Left lung (tissue), 10 donors: Measurements from ENCODE around the gene EMILIN2. TPM values are rescaled to one million over a fixed set of nuclear protein-coding genes. Genes with fewer than 3 reads are reported as not detected.
A peak's percentile ranks its signal among the peaks of the same experiment; 100 is the strongest.

Experiments
- ATAC-seq: fragments of 200-7000 bp; cut with Tn5 transposase; one replicate; pipeline ENCODE4 v1.9.1; 2020; ENCODE audit warnings: moderate library complexity
- DNase-seq, 4 donors: peaks; one replicate each; pipeline ENCODE4 v3.0.0-alpha.2; 2013 to 2020
- H3K27ac ChIP-seq, 2 donors: fragments of 200-600 bp; sonication (generic) in 1 of 2; one replicate each; pipeline versions ENCODE4 v1.5.0 to v1.8.0; 2020 to 2021
- H3K27me3 ChIP-seq, 2 donors: fragments of 200-600 bp; sonication (generic) in 1 of 2; one replicate each; pipeline versions ENCODE4 v1.5.0 to v1.8.0; 2020 to 2021
- H3K36me3 ChIP-seq, 2 donors: fragments of 200-600 bp; sonication (generic) in 1 of 2; one replicate each; pipeline versions ENCODE4 v1.5.0 to v1.8.0; 2020 to 2021
- H3K4me1 ChIP-seq, 2 donors: fragments of 200-600 bp; one replicate each; pipeline ENCODE4 v1.8.0; 2021
- H3K4me3 ChIP-seq, 2 donors: fragments of 200-600 bp; sonication (generic) in 1 of 2; one replicate each; pipeline versions ENCODE4 v1.5.0 to v1.8.0; 2020 to 2021; ENCODE audit warnings: mild to moderate bottlenecking in 1 of 2
- H3K9me3 ChIP-seq, 2 donors: fragments of 200-600 bp; sonication (generic) in 1 of 2; one replicate each; pipeline versions ENCODE4 v1.5.0 to v1.8.0; 2020 to 2021
- CTCF ChIP-seq, 2 donors: fragments of 200-600 bp; sonication (generic) in 1 of 2; IDR thresholded peaks; one replicate each; pipeline versions ENCODE4 v1.5.0 to v1.8.0; 2021; ENCODE audit warnings: antibody characterized with exemption in 2 of 2
- intact Hi-C, 2 donors: fragments of 100-400 bp; cut with DNase I; formaldehyde crosslinking; loops; one replicate each; pipeline versions ENCODE4 v1.11.2 to v1.14.2; 2022
- polyA plus RNA-seq, 6 donors: library from polyadenylated mRNA; unstranded; fragments of 120-200 nt; gene quantifications; one replicate each; pipeline ENCODE4 v1.2.1, GENCODE V29; 2013; ENCODE audit not compliant: insufficient read length in 6 of 6
- total RNA-seq, 2 donors: library from RNA; stranded (reverse); fragmentation: NEBNext Ultra II Directional; extraction: Animal tissue kit (Norgen Biotek cat#: 25700); gene quantifications; one replicate each; pipeline ENCODE4 v1.2.1, GENCODE V29; 2021
- donor health status: DM: no; HTN: yes; CAD: no.
- donor health status: DM: no; HTN: no; CAD: no.

Gene EMILIN2
- total and polyA plus RNA-seq, 8 donors: 10.6 to 56.2 (median 15.1) TPM

GRCh38 chr18:2901423-2901985 lies 54.7 kb downstream of the EMILIN2 start:
- DNase-seq (peak in 3 of 4 donors; percentile 34 to 80 (median 70)), ATAC-seq (no peak)
- no peaks in the 10 kb centered on the region for H3K27me3 ChIP-seq
- no peaks in the 10 kb centered on the region for H3K36me3 ChIP-seq
- H3K9me3 ChIP-seq: no peaks in the 10 kb centered on the region
- H3K4me3 ChIP-seq: no peak overlapping the region
- no peak for TF ChIP-seq CTCF (IDR thresholded peaks at IDR 0.05)
- intact Hi-C loops: no loop called here
- H3K4me1 ChIP-seq: peaks cover 10 to 73% of the 10 kb centered on the region in 2 donors
- no peak overlapping the region for H3K27ac ChIP-seq

- no peaks in the 10 kb centered on the region for H3K27me3 ChIP-seq
- ATAC-seq (no peak), DNase-seq (peak in 1 of 4 donors; percentile 17)
- intact Hi-C loops: no loop called here
- H3K4me1 ChIP-seq: peaks cover 10 to 74% of the 10 kb centered on the region in 2 donors
- H3K27ac ChIP-seq: peak overlapping the region in 1 of 2 donors; percentile 23
- H3K9me3 ChIP-seq: no peaks in the 10 kb centered on the region
- no peak for TF ChIP-seq CTCF (IDR thresholded peaks at IDR 0.05)
- no peak overlapping the region for H3K4me3 ChIP-seq
- H3K36me3 ChIP-seq: no peaks in the 10 kb centered on the region
Observed at GRCh38 chr18:2902327-2902726, 55.5 kb downstream of the EMILIN2 start.

GRCh38 chr18:2903006-2903405 lies 56.2 kb downstream of the EMILIN2 start:
- H3K27ac ChIP-seq: peak overlapping the region in 1 of 2 donors; percentile 23
- no peak overlapping the region for H3K4me3 ChIP-seq
- H3K9me3 ChIP-seq: no peaks in the 10 kb centered on the region
- peaks cover 7 to 74% of the 10 kb centered on the region in 2 donors for H3K4me1 ChIP-seq
- TF ChIP-seq CTCF (IDR thresholded peaks at IDR 0.05): no peak
- intact Hi-C loops: no loop called here
- DNase-seq (peak in 2 of 4 donors; percentile 47 to 85), ATAC-seq (no peak)
- H3K27me3 ChIP-seq: no peaks in the 10 kb centered on the region
- H3K36me3 ChIP-seq: peaks cover 0 to under 1% of the 10 kb centered on the region in 2 donors

- Histone ChIP-seq H3K4me1 (peaks cover 2 to 59% of the 10 kb centered on the region in 2 donors), H3K27ac (peak overlapping the region; percentile 75), H3K27me3 (no peaks in the 10 kb centered on the region), H3K9me3 (no peaks in the 10 kb centered on the region), H3K36me3 (peaks cover 0 to 30% of the 10 kb centered on the region in 2 donors), H3K4me3 (peak overlapping the region; percentile 65)
- peak; percentile 73 for ATAC-seq
- intact Hi-C loops: no loop called here
- DNase-seq: peak; percentile 53 to 93 (median 84)
- TF ChIP-seq CTCF (IDR thresholded peaks at IDR 0.05): no peak
Observed at GRCh38 chr18:2905854-2906703, 59.3 kb downstream of the EMILIN2 start.
